Measurements from ENCODE around the gene HOXD10. TPM values are rescaled to one million over a fixed set of nuclear protein-coding genes. Genes with fewer than 3 reads are reported as not detected.
A peak's percentile ranks its signal among the peaks of the same experiment; 100 is the strongest.

The HOXD10 gene
- total and polyA plus RNA-seq, 2 donors: 4.1 to 14.1 TPM

GRCh38 chr2:176087330-176088047 lies 29.1 kb upstream of the HOXD10 start:
- Histone ChIP-seq H3K4me1 (ENCODE audit: insufficient read depth) (no peaks in the 10 kb centered on the region), H3K4me3 (ENCODE audit: low read depth, low read length) (no peak overlapping the region), H3K36me3 (ENCODE audit: insufficient read depth) (no peaks in the 10 kb centered on the region), H3K27ac (ENCODE audit: low read depth) (no peak overlapping the region)
- WGBS: 64% methylated on average over 29 of the region's 29 CpGs
- no peak for DNase-seq (ENCODE audit: extremely low spot score)

- Histone ChIP-seq H3K36me3 (ENCODE audit: insufficient read depth) (no peaks in the 10 kb centered on the region), H3K4me3 (ENCODE audit: low read depth, low read length) (no peak overlapping the region), H3K4me1 (ENCODE audit: insufficient read depth) (no peaks in the 10 kb centered on the region), H3K27ac (ENCODE audit: low read depth) (no peak overlapping the region)
- WGBS: 11% methylated on average over 49 of the region's 49 CpGs
- no peak for DNase-seq (ENCODE audit: extremely low spot score)
These were observed 28.3 kb upstream of the HOXD10 start for GRCh38 chr2:176088048-176088936.

- DNase-seq (ENCODE audit: extremely low spot score): no peak
- 58% methylated on average over 6 of the region's 6 CpGs for WGBS
- no peaks in the 10 kb centered on the region for H3K4me1 ChIP-seq (ENCODE audit: insufficient read depth)
- H3K36me3 ChIP-seq (ENCODE audit: insufficient read depth): no peaks in the 10 kb centered on the region
- no peak overlapping the region for H3K27ac ChIP-seq (ENCODE audit: low read depth)
- no peak overlapping the region for H3K4me3 ChIP-seq (ENCODE audit: low read depth, low read length)
These were observed 27.4 kb upstream of the HOXD10 start for GRCh38 chr2:176088937-176089842.

- no peak for DNase-seq (ENCODE audit: extremely low spot score)
- no peaks in the 10 kb centered on the region for H3K4me1 ChIP-seq (ENCODE audit: insufficient read depth)
- no peak overlapping the region for H3K4me3 ChIP-seq (ENCODE audit: low read depth, low read length)
- H3K27ac ChIP-seq (ENCODE audit: low read depth): no peak overlapping the region
- no peaks in the 10 kb centered on the region for H3K36me3 ChIP-seq (ENCODE audit: insufficient read depth)
These were observed 26.7 kb upstream of the HOXD10 start for GRCh38 chr2:176089843-176090395.

GRCh38 chr2:176090862-176091261 lies 25.7 kb upstream of the HOXD10 start:
- Histone ChIP-seq H3K4me1 (ENCODE audit: insufficient read depth) (no peaks in the 10 kb centered on the region), H3K4me3 (ENCODE audit: low read depth, low read length) (no peak overlapping the region), H3K36me3 (ENCODE audit: insufficient read depth) (no peaks in the 10 kb centered on the region), H3K27ac (ENCODE audit: low read depth) (no peak overlapping the region)
- DNase-seq (ENCODE audit: extremely low spot score): no peak
- WGBS: 68% methylated on average over 5 of the region's 5 CpGs

GRCh38 chr2:176091329-176092258 lies 25.0 kb upstream of the HOXD10 start:
- H3K4me3 ChIP-seq (ENCODE audit: low read depth, low read length): no peak overlapping the region
- H3K4me1 ChIP-seq (ENCODE audit: insufficient read depth): no peaks in the 10 kb centered on the region
- H3K36me3 ChIP-seq (ENCODE audit: insufficient read depth): no peaks in the 10 kb centered on the region
- no peak overlapping the region for H3K27ac ChIP-seq (ENCODE audit: low read depth)
- no peak for DNase-seq (ENCODE audit: extremely low spot score)
- 62% methylated on average over 31 of the region's 31 CpGs for WGBS

- WGBS: 2% methylated on average over 93 of the region's 95 CpGs
- Histone ChIP-seq H3K4me3 (ENCODE audit: low read depth, low read length) (peak within 1 kb of the TSS; percentile 35), H3K27ac (ENCODE audit: low read depth) (no peak within 1 kb of the TSS), H3K36me3 (ENCODE audit: insufficient read depth) (no peaks in the 10 kb centered on the region), H3K4me1 (ENCODE audit: insufficient read depth) (peaks cover 2% of the 10 kb centered on the region)
- no peak for DNase-seq (ENCODE audit: extremely low spot score)
These were observed 24.1 kb upstream of the HOXD10 start, which contains the start of gene HOXD13 for GRCh38 chr2:176092270-176093144. Gene HOXD13, plus strand, starts transcription at chr2:176092721. Its CDS starts 170 bp downstream, at chr2:176092891.

GRCh38 chr2:176093145-176093897 lies 23.3 kb upstream of the HOXD10 start:
- no peak overlapping the region for H3K27ac ChIP-seq (ENCODE audit: low read depth)
- H3K4me1 ChIP-seq (ENCODE audit: insufficient read depth): peaks cover 2% of the 10 kb centered on the region
- WGBS: 6% methylated on average over 53 of the region's 53 CpGs
- H3K4me3 ChIP-seq (ENCODE audit: low read depth, low read length): peak overlapping the region; percentile 35
- DNase-seq (ENCODE audit: extremely low spot score): no peak
- H3K36me3 ChIP-seq (ENCODE audit: insufficient read depth): no peaks in the 10 kb centered on the region

GRCh38 chr2:176093898-176094249 lies 22.7 kb upstream of the HOXD10 start:
- peaks cover 2% of the 10 kb centered on the region for H3K4me1 ChIP-seq (ENCODE audit: insufficient read depth)
- no peaks in the 10 kb centered on the region for H3K36me3 ChIP-seq (ENCODE audit: insufficient read depth)
- WGBS: 54% methylated on average over 8 of the region's 8 CpGs
- no peak overlapping the region for H3K4me3 ChIP-seq (ENCODE audit: low read depth, low read length)
- H3K27ac ChIP-seq (ENCODE audit: low read depth): no peak overlapping the region
- no peak for DNase-seq (ENCODE audit: extremely low spot score)

GRCh38 chr2:176094349-176094748 lies 22.2 kb upstream of the HOXD10 start:
- no peak for DNase-seq (ENCODE audit: extremely low spot score)
- no peak overlapping the region for H3K4me3 ChIP-seq (ENCODE audit: low read depth, low read length)
- peaks cover 2% of the 10 kb centered on the region for H3K4me1 ChIP-seq (ENCODE audit: insufficient read depth)
- 69% methylated on average over 12 of the region's 12 CpGs for WGBS
- no peaks in the 10 kb centered on the region for H3K36me3 ChIP-seq (ENCODE audit: insufficient read depth)
- H3K27ac ChIP-seq (ENCODE audit: low read depth): no peak overlapping the region

GRCh38 chr2:176095421-176095820 lies 21.2 kb upstream of the HOXD10 start:
- Histone ChIP-seq H3K4me3 (ENCODE audit: low read depth, low read length) (no peak overlapping the region), H3K27ac (ENCODE audit: low read depth) (no peak overlapping the region), H3K4me1 (ENCODE audit: insufficient read depth) (peaks cover 2% of the 10 kb centered on the region), H3K36me3 (ENCODE audit: insufficient read depth) (no peaks in the 10 kb centered on the region)
- no peak for DNase-seq (ENCODE audit: extremely low spot score)
- WGBS: 68% methylated on average over 5 of the region's 5 CpGs

Measured in urinary bladder (tissue), 4 donors.